Measurements from ENCODE around the gene MVB12B. TPM values are rescaled to one million over a fixed set of nuclear protein-coding genes. Genes with fewer than 3 reads are reported as not detected.
A peak's percentile ranks its signal among the peaks of the same experiment; 100 is the strongest.

MVB12B gene
- total RNA-seq, 6 experiments from 2014 or later = 7.2 to 16.2 (median 9.1) TPM

DNA sequence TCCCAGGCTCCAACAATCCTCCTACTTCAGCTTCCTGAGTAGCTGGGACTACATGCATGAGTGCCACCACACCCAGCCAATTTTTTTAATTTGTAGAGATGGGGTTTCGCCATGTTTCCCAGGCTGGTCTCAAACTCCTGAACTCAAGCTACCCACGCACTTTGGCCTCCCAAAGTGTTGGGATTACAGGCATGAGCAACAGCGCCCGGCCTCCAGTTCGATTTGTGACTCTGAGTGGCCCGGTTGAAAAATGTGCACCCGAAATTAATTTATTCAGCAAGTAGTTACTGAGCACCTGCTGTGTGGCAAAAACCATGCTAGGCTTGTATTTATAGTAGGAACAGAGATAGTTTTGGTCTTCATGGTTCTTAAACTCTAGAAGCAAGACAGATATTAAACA lies 58.3 kb downstream of the MVB12B start:
- Histone ChIP-seq H3K4me1 (no peaks in the 10 kb centered on the region), H3K27me3 (no peaks in the 10 kb centered on the region), H3K27ac (no peak overlapping the region), H3K4me3 (no peak overlapping the region), H3K36me3 (peaks cover 0 to 20% (median 6%) of the 10 kb centered on the region in 4 donors), H3K9me3 (no peaks in the 10 kb centered on the region)
- TF ChIP-seq POLR2A (IDR thresholded peaks at IDR 0.05) = no peak
- TF ChIP-seq, protein P1, sequence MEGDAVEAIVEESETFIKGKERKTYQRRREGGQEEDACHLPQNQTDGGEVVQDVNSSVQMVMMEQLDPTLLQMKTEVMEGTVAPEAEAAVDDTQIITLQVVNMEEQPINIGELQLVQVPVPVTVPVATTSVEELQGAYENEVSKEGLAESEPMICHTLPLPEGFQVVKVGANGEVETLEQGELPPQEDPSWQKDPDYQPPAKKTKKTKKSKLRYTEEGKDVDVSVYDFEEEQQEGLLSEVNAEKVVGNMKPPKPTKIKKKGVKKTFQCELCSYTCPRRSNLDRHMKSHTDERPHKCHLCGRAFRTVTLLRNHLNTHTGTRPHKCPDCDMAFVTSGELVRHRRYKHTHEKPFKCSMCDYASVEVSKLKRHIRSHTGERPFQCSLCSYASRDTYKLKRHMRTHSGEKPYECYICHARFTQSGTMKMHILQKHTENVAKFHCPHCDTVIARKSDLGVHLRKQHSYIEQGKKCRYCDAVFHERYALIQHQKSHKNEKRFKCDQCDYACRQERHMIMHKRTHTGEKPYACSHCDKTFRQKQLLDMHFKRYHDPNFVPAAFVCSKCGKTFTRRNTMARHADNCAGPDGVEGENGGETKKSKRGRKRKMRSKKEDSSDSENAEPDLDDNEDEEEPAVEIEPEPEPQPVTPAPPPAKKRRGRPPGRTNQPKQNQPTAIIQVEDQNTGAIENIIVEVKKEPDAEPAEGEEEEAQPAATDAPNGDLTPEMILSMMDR (IDR thresholded peaks at IDR 0.05) = no peak
- intact Hi-C loops (cut with DNase I) = no loop called here
- 97% methylated on average over 7 of the region's 7 CpGs for WGBS (ENCODE audit: insufficient coverage, low coverage, low lambda C conversion rate, missing lambda C conversion rate)
- DNase-seq (peak in 1 of 3 donors; percentile 21), ATAC-seq (no peak)

DNA sequence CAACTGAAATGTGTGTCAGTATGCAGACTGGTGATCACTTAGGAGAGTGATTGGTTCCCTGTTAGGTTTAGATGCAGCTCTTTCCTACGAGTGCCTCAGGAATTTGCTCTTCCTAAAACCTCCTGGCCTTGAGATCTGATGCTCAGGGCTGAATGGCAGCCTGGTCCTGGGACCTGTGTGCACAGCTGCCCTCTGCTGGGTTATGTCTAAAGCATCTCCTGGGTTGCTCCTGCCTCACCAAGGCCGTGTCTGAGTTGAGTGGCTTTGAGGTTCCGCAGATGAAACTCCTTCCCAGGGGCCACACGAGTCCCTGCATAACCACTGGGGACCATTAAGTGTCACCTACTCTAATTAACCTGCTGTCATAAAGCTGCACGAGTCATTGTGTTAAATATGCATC lies 59.5 kb downstream of the MVB12B start:
- TF ChIP-seq POLR2A (IDR thresholded peaks at IDR 0.05) = no peak
- TF ChIP-seq, protein P1 (IDR thresholded peaks at IDR 0.05) = peak in 3 of 4 donors; percentile 17 to 33 (median 28)
- H3K27me3 ChIP-seq = no peaks in the 10 kb centered on the region
- WGBS (ENCODE audit: insufficient coverage, low coverage, low lambda C conversion rate, missing lambda C conversion rate) = 67% methylated on average over 2 of the region's 5 CpGs
- intact Hi-C loops (cut with DNase I) = no loop called here
- DNase-seq (peak in 1 of 3 donors; percentile 44), ATAC-seq (peak; percentile 55 to 71 (median 64))
- no peak overlapping the region for H3K27ac ChIP-seq
- no peaks in the 10 kb centered on the region for H3K4me1 ChIP-seq
- H3K9me3 ChIP-seq = no peaks in the 10 kb centered on the region
- H3K36me3 ChIP-seq = peaks cover 0 to 20% (median 6%) of the 10 kb centered on the region in 4 donors
- H3K4me3 ChIP-seq = no peak overlapping the region

DNA sequence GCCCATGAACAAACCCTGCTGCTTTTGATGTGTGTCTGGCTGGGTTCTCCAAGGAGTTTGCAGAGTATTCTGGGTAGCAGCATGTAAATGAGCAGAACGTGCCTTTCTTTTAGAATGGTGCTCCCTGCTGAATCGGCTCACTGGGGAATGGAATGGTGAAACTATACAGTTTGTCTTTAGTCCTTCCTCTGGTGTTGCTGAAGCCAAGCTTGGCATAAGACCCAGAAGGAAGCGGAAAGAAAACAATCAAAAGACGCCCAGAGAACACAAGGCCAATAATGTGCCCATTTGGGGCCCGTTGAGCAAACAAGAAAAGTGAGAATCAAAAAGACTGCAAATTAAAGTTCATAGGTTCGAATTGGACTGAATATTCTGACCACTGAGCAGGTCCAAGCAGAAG lies 60.1 kb downstream of the MVB12B start:
- peak in 1 of 4 donors; percentile 15 for ATAC-seq
- H3K4me3 ChIP-seq = no peak overlapping the region
- WGBS (ENCODE audit: insufficient coverage, low coverage, low lambda C conversion rate, missing lambda C conversion rate) = 80% methylated on average over 6 of the region's 6 CpGs
- H3K4me1 ChIP-seq = peaks cover 0 to 3% (median 0%) of the 10 kb centered on the region in 4 donors
- H3K27ac ChIP-seq = no peak overlapping the region
- no peaks in the 10 kb centered on the region for H3K27me3 ChIP-seq
- TF ChIP-seq, protein P1 (IDR thresholded peaks at IDR 0.05) = no peak
- no peak for TF ChIP-seq POLR2A (IDR thresholded peaks at IDR 0.05)
- no peaks in the 10 kb centered on the region for H3K9me3 ChIP-seq
- DNase-seq = peak in 1 of 3 donors; percentile 24
- intact Hi-C loops (cut with DNase I) = no loop called here
- H3K36me3 ChIP-seq = peaks cover 0 to 15% (median 6%) of the 10 kb centered on the region in 4 donors

DNA sequence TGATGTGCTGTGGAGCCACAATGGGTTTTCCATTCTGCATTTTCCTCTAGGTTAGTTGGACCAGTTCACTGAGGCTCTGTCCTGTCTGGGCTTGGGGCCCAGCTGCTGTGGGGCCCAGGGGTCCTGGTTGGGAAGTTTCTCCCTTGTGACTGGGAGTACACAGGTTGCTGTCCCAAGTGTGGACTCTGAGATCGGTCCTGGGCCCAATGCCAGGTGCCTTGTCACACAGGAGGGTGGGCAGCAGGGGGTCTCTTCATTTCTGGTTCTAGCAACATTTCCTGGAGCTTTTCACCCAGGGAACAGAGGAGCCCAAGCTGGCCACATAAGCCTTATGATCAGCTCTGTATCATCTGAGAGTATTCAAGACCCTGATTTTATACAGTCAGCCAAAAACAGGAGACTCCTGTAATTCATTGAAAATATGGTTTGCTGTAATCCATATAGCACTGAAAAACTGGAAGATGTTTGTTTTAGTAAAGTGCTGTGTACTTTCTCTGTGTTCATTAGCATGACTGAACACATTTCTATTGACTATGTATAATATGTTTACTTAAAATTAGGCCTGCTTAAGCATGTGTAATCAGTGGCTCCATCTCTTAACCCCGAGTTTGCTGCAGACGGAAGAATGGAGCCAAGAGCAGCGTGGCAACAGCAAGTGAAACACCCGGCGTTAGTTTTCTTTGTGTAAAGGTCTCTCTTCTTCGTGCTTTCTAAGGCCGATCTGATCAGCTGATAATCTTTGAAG lies 62.5 kb downstream of the MVB12B start:
- intact Hi-C loops (cut with DNase I) = no loop called here
- TF ChIP-seq POLR2A (IDR thresholded peaks at IDR 0.05) = no peak
- TF ChIP-seq, protein P1 (IDR thresholded peaks at IDR 0.05) = no peak
- ATAC-seq (no peak), DNase-seq (peak in 1 of 3 donors; percentile 43)
- Histone ChIP-seq H3K9me3 (no peaks in the 10 kb centered on the region), H3K27ac (no peak overlapping the region), H3K36me3 (peaks cover 0 to 15% (median 7%) of the 10 kb centered on the region in 4 donors), H3K27me3 (no peaks in the 10 kb centered on the region), H3K4me1 (peaks cover 0 to 25% (median 0%) of the 10 kb centered on the region in 4 donors), H3K4me3 (no peak overlapping the region)
- WGBS (ENCODE audit: insufficient coverage, low coverage, low lambda C conversion rate, missing lambda C conversion rate) = 80% methylated on average over 7 of the region's 8 CpGs
